ENCODE measurements around the gene PTCSC3. TPM values are rescaled to one million over a fixed set of nuclear protein-coding genes. Genes with fewer than 3 reads are reported as not detected.
A peak's percentile ranks its signal among the peaks of the same experiment; 100 is the strongest.

Gene PTCSC3
- total and polyA plus RNA-seq, 8 donors, result not detected

DNA sequence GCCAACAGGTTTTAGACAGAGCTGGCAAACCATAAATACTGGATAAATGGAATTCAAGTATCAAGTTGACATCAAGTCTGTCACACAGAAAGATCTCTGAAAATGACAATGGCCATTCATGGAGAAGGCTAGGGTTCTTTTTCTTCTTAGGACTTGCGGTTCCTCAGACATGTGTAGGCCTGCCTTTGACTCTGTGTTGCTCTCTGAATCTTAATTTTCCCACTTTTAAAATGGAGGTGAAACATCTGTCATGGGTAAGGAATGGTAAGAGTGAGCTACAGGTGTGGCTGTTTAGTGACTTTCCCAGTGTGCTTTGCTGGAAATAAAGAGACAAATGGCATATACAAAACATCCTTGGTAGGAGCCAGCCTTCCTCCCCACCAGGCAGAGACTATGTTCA lies 79.2 kb downstream of the PTCSC3 start:
- no peak for TF ChIP-seq CTCF (IDR thresholded peaks at IDR 0.05)
- 84 to 92% methylated on average over 1 of the region's 1 CpG for WGBS, 2 donors
- intact Hi-C loops (cut with DNase I), result no loop called here
- FAIRE-seq (no peak), ATAC-seq (no peak), DNase-seq (no peak)
- Histone ChIP-seq H3K4me3 (no peak overlapping the region), H3K9me3 (no peaks in the 10 kb centered on the region), H3K36me3 (no peaks in the 10 kb centered on the region), H3K4me1 (no peaks in the 10 kb centered on the region), H3K27me3 (no peaks in the 10 kb centered on the region), H3K27ac (no peak overlapping the region)

DNA sequence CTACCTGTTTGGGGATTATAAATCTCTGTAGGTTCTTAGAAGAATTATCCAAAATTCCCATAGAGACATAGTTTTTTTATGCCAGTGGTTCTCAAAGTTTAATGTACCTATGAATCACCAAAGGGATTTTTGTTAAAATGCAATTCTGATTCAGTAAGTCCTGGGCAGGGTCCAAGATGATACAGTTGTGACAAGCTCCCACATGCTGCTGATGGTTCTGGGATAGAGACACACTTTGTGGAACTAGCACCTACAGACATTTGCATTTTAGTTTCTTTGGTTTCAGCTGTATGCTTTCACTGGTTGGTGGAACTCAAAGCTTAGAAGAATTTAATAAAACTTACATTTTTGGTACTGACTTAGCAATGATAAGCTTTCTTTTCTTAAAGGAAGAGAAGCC lies 80.4 kb downstream of the PTCSC3 start:
- Histone ChIP-seq H3K4me1 (peaks cover 0 to 1% (median 0%) of the 10 kb centered on the region in 3 donors), H3K27me3 (no peaks in the 10 kb centered on the region), H3K36me3 (no peaks in the 10 kb centered on the region), H3K4me3 (no peak overlapping the region), H3K27ac (no peak overlapping the region), H3K9me3 (no peaks in the 10 kb centered on the region)
- ATAC-seq, result no peak
- intact Hi-C loops (cut with DNase I), result no loop called here
- TF ChIP-seq CTCF (IDR thresholded peaks at IDR 0.05), result no peak
- DNase-seq, result no peak
- no peak for FAIRE-seq

- no peak for TF ChIP-seq CTCF (IDR thresholded peaks at IDR 0.05)
- Histone ChIP-seq H3K4me3 (no peak overlapping the region), H3K27me3 (no peaks in the 10 kb centered on the region), H3K27ac (no peak overlapping the region), H3K4me1 (peaks cover 0 to 8% (median 5%) of the 10 kb centered on the region in 3 donors), H3K9me3 (no peaks in the 10 kb centered on the region), H3K36me3 (no peaks in the 10 kb centered on the region)
- DNase-seq (no peak), FAIRE-seq (no peak), ATAC-seq (no peak)
- 78 to 84% methylated on average over 4 of the region's 4 CpGs for whole genome bisulfite sequencing, 2 donors
- intact Hi-C loops (cut with DNase I), result no loop called here
These were observed 81.6 kb downstream of the PTCSC3 start for GRCh38 chr14:36094963-36095362.

- FAIRE-seq (no peak), ATAC-seq (peak; percentile 99 to 100 (median 100)), DNase-seq (peak in 4 of 6 donors; percentile 30 to 70 (median 52))
- peaks cover 0 to 8% (median 5%) of the 10 kb centered on the region in 3 donors for H3K4me1 ChIP-seq
- 3 to 10% methylated on average over 2 of the region's 2 CpGs for WGBS, 2 donors
- intact Hi-C loops (cut with DNase I), result no loop called here
- no peaks in the 10 kb centered on the region for H3K36me3 ChIP-seq
- H3K9me3 ChIP-seq, result no peaks in the 10 kb centered on the region
- H3K27me3 ChIP-seq, result no peaks in the 10 kb centered on the region
- no peak overlapping the region for H3K4me3 ChIP-seq
- H3K27ac ChIP-seq, result peak overlapping the region in 1 of 4 donors; percentile 7
- TF ChIP-seq CTCF (IDR thresholded peaks at IDR 0.05), result no peak
These were observed 85.4 kb downstream of the PTCSC3 start for GRCh38 chr14:36091096-36091495.

DNA sequence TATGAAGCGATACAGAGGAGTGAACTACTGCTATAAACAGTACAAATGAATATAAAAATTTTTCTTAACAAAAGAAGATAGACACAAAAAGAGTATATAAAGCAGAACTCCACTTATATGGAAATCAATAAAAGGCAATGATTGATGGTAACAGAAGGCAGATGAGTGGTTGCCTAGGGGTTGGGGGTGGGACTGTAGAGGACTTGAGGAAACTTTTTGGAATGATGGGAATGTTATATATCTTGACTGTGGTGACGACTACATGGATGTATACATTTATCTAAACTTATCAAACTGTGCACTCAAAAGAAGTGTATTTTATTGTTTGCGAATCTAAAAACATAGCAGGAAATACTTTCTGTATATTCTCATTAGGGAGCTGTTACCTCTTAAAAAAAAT lies 89.1 kb downstream of the PTCSC3 start:
- DNase-seq (no peak), FAIRE-seq (no peak), ATAC-seq (no peak)
- Histone ChIP-seq H3K4me3 (no peak overlapping the region), H3K9me3 (no peaks in the 10 kb centered on the region), H3K27me3 (no peaks in the 10 kb centered on the region), H3K27ac (no peak overlapping the region), H3K36me3 (no peaks in the 10 kb centered on the region), H3K4me1 (peaks cover 0 to 8% (median 5%) of the 10 kb centered on the region in 3 donors)
- WGBS, 2 donors, result 61 to 63% methylated on average over 3 of the region's 3 CpGs
- TF ChIP-seq CTCF (IDR thresholded peaks at IDR 0.05), result no peak
- intact Hi-C loops (cut with DNase I), result no loop called here

All from pancreas (tissue), 10 donors.